H1 (cell line): Measurements from ENCODE around the gene OPN1SW.

Source experiments
- CTCF ChIP-seq, 3 experiments: IDR thresholded peaks; 1 replicate in 2 of 3; 2 replicates in 1 of 3; pipeline versions ENCODE4 v1.5.1 to v1.6.1; 2011; ENCODE audit warnings: low read length in 3 of 3, mild to moderate bottlenecking in 3 of 3, inconsistent platforms in 2 of 3, low read depth in 1 of 3, moderate library complexity in 1 of 3; ENCODE audit not compliant: insufficient read depth in 1 of 3; ENCODE audit errors: control extremely low read depth in 1 of 3
- EP300 ChIP-seq, 2 experiments: IDR thresholded peaks; 1 replicate in 1 of 2; 2 replicates in 1 of 2; pipeline ENCODE4 v1.6.1; 2011 to 2012; ENCODE audit warnings: low read depth in 2 of 2, low read length in 2 of 2, mild to moderate bottlenecking in 2 of 2, borderline replicate concordance in 1 of 2, inconsistent platforms in 1 of 2, moderate library complexity in 1 of 2
- YY1 ChIP-seq: IDR thresholded peaks from 2 replicates; pipeline ENCODE4 v1.6.1; 2011; ENCODE audit warnings: low read depth, mild to moderate bottlenecking, low read length

GRCh38 chr7:128745706-128746105, 29.9 kb downstream of the OPN1SW start:
- TF ChIP-seq CTCF (IDR thresholded peaks at IDR 0.05; ENCODE audit: control extremely low read depth in 1 of 3, insufficient read depth in 1 of 3, low read depth in 1 of 3, low read length in 3 of 3): no peak
- no peak for TF ChIP-seq YY1
- TF ChIP-seq EP300 (IDR thresholded peaks at IDR 0.05; ENCODE audit: borderline replicate concordance in 1 of 2, low read depth in 2 of 2, low read length in 2 of 2): no peak
